WERI-Rb-1 (cell line): ENCODE data around the gene DMBT1.

ENCODE experiments used
- DNase-seq: peaks from one replicate; pipeline ENCODE4 v3.0.0-alpha.2; 2020
- H3K27ac ChIP-seq: fragments of 250-450 bp; sonication (Bioruptor Pico); 2 replicates; pipeline ENCODE4 v1.5.1; 2020; ENCODE audit warnings: mild to moderate bottlenecking, moderate library complexity
- H3K27me3 ChIP-seq: fragments of 250-450 bp; sonication (Bioruptor Pico); 2 replicates; pipeline ENCODE4 v1.5.1; 2021; ENCODE audit warnings: mild to moderate bottlenecking, low read depth, moderate library complexity; ENCODE audit not compliant: insufficient read depth, severe bottlenecking
- H3K36me3 ChIP-seq: fragments of 250-450 bp; sonication (Bioruptor Pico); 2 replicates; pipeline ENCODE4 v1.5.1; 2020; ENCODE audit warnings: mild to moderate bottlenecking, moderate library complexity
- H3K4me3 ChIP-seq: 2 replicates; pipeline ENCODE4 v1.5.1; 2011; ENCODE audit warnings: low read depth, mild to moderate bottlenecking, control low read depth, low read length
- H3K9me3 ChIP-seq: fragments of 250-450 bp; sonication (Bioruptor Pico); 2 replicates; pipeline ENCODE4 v1.5.1; 2021; ENCODE audit warnings: mild to moderate bottlenecking, moderate library complexity; ENCODE audit not compliant: severe bottlenecking
- TF ChIP-seq, protein P1 (sequence below): IDR thresholded peaks from 2 replicates; pipeline ENCODE4 v1.5.1; 2011; ENCODE audit warnings: low read depth, mild to moderate bottlenecking, control low read depth, inconsistent platforms, low read length

DMBT1 gene

DNA sequence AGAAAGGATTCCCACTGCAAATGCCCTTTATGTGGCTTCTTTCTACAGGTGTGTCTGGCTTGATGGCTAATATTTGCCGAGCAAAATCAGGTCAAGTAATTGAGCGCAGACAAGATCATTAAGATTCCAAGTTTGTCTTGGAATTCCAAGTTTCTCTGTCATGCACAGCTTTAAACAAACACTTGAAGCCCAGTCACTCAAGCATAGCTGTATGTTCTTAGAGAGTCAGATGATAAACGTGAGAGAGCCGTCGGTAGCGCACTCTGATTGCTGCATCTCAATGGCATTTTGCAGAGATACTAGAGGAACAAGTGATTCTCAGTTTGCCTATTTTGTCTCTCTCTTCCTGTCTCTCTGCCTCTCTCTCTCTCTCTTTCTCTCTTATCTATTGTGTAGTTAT lies 658 bp downstream of the DMBT1 start:
- no peaks in the 10 kb centered on the region for H3K27me3 ChIP-seq
- TF ChIP-seq, protein P1, sequence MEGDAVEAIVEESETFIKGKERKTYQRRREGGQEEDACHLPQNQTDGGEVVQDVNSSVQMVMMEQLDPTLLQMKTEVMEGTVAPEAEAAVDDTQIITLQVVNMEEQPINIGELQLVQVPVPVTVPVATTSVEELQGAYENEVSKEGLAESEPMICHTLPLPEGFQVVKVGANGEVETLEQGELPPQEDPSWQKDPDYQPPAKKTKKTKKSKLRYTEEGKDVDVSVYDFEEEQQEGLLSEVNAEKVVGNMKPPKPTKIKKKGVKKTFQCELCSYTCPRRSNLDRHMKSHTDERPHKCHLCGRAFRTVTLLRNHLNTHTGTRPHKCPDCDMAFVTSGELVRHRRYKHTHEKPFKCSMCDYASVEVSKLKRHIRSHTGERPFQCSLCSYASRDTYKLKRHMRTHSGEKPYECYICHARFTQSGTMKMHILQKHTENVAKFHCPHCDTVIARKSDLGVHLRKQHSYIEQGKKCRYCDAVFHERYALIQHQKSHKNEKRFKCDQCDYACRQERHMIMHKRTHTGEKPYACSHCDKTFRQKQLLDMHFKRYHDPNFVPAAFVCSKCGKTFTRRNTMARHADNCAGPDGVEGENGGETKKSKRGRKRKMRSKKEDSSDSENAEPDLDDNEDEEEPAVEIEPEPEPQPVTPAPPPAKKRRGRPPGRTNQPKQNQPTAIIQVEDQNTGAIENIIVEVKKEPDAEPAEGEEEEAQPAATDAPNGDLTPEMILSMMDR: no peak
- DNase-seq: no peak
- H3K27ac ChIP-seq: no peak overlapping the region
- H3K36me3 ChIP-seq: no peaks in the 10 kb centered on the region
- no peak overlapping the region for H3K4me3 ChIP-seq
- peaks cover 2% of the 10 kb centered on the region for H3K9me3 ChIP-seq

DNA sequence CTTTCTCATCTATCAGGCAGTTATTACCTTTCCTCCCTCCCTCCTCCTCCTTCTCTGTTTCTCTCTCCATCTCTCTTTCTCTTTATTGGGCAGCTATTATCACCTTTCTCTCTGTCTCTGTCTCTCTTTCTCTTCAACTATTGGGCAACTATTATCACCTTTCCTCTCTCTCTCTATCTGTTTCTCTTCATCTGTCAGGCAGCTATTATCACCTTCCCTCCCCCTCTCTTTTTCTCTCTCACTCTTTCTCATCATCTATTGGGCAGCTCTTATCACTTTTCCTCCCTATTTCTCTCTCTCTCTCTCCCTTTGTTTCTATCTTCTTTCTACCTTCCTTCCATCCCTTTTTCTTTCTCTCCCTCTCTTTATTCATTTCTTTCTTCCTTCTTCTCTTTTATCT lies 1.2 kb downstream of the DMBT1 start:
- H3K27me3 ChIP-seq: no peaks in the 10 kb centered on the region
- no peak for DNase-seq
- TF ChIP-seq, protein P1: no peak

DNA sequence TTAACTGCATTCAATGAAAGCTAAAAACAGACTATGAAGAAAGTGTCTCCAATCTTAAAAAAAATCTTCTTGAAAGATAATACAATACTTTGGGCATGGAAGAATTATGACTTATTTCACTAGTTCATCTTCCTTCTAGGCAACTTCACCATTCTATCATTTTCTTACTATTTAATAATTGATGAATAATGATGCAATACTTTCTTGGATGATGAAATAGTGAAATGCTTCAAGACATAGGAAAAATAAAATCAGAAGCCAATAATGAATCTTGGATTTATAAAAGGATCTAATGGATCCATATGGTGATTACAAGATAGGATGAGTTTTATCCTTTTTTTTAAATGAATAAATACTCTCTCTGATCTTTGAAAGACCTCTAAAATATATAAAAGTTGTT lies 4.4 kb downstream of the DMBT1 start:
- Histone ChIP-seq H3K4me3 (no peak overlapping the region), H3K9me3 (no peaks in the 10 kb centered on the region), H3K36me3 (no peaks in the 10 kb centered on the region), H3K27ac (no peak overlapping the region), H3K27me3 (peaks cover 12% of the 10 kb centered on the region)
- no peak for DNase-seq
- TF ChIP-seq, protein P1: no peak

More for the DNA sequence above, 1.2 kb downstream of the DMBT1 start:
- Histone ChIP-seq H3K9me3 (no peaks in the 10 kb centered on the region), H3K4me3 (no peak overlapping the region), H3K27ac (no peak overlapping the region), H3K36me3 (no peaks in the 10 kb centered on the region)

DNA sequence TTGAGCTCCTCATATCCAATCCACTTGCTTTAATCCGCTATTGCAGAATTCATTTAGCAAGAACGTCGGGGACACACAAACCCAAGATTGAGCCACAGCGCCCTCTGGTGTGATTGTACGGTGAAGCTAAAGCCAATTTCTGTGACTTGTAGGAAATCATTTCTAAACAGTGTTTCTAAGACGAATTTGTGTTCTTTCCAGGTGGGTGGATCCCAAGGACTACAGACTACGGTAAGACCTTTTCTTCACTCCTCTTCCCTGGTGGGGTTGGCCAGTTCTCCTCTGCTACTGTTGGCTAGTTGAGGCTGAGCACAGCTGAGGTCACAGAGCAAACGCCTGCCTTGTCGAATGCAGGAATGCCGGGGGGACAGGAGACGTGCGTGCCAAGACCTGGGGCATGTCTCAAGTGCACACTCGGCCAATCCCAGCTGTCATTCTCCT lies 5.2 kb downstream of the DMBT1 start:
- peak overlapping the region; percentile 18; the same call in 1 of the 2 replicates for H3K4me3 ChIP-seq
- H3K27me3 ChIP-seq: peaks cover 13% of the 10 kb centered on the region
- H3K9me3 ChIP-seq: no peaks in the 10 kb centered on the region
- H3K27ac ChIP-seq: no peak overlapping the region
- DNase-seq: peak; percentile 83
- H3K36me3 ChIP-seq: no peaks in the 10 kb centered on the region
- TF ChIP-seq, protein P1: peak; percentile 81

DNA sequence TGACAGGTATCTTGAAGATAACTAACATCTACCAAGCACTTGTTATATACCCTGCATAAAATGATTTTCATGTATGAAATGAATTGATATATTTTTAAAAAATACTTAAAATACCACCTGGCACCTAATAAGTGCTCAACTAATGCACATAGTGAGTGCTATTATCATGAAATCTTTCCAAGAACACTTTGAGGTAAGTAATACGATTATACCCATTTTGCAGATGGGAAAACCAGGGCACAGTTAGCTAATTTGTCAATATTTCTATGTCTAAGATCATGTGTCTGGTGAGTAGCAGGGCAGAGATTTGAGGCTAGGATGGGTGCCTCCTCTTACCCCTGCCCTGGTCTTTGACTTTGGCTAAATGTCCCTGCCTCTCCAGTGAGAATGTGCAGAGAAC lies 6.1 kb downstream of the DMBT1 start:
- H3K27ac ChIP-seq: no peak overlapping the region
- peaks cover 18% of the 10 kb centered on the region for H3K27me3 ChIP-seq
- no peaks in the 10 kb centered on the region for H3K36me3 ChIP-seq
- no peak for DNase-seq
- no peak overlapping the region for H3K4me3 ChIP-seq
- H3K9me3 ChIP-seq: no peaks in the 10 kb centered on the region
- TF ChIP-seq, protein P1: no peak

DNA sequence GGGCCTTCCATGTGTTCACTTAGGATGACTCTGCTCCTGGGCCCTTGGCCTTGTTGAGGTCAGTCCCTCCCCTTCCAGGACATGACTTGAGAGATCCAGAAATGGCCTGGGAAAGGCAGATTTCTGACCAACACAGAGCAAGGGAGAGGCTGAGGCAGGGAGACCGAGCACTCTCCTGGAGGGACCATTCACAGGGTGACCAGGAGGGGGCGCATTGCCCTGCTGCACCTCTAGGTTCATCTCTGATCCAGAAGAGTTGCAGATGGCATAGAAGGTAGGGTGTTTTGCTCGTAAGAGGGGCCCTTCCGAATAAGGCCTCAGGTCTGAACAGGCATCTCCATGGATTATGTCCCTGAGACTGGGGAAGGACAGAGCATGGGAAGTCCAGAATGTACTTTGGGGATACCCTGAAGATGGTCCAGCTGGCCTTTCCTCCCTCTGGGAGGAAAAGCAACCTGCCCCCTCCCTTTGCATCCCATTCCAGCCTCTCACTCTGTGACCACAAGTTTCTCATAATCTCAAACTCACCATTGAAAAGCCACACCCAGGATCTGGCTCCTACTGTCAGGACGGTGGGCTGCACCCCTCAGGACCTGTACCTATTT lies 6.6 kb downstream of the DMBT1 start:
- peak; percentile 23 for DNase-seq
- no peaks in the 10 kb centered on the region for H3K36me3 ChIP-seq
- TF ChIP-seq, protein P1: peak; percentile 77
- peaks cover 18% of the 10 kb centered on the region for H3K27me3 ChIP-seq
- H3K9me3 ChIP-seq: no peaks in the 10 kb centered on the region
- H3K4me3 ChIP-seq: no peak overlapping the region
- H3K27ac ChIP-seq: no peak overlapping the region
